ENCODE measurements around the gene PARD6A.

PARD6A gene

GRCh38 chr16:67697422-67698185 is 36.8 kb downstream of the PARD6A start:
- no peak for DNase-seq (ENCODE audit: low spot score)
- no peak overlapping the region for H3K27ac ChIP-seq
- TF ChIP-seq, protein P1, sequence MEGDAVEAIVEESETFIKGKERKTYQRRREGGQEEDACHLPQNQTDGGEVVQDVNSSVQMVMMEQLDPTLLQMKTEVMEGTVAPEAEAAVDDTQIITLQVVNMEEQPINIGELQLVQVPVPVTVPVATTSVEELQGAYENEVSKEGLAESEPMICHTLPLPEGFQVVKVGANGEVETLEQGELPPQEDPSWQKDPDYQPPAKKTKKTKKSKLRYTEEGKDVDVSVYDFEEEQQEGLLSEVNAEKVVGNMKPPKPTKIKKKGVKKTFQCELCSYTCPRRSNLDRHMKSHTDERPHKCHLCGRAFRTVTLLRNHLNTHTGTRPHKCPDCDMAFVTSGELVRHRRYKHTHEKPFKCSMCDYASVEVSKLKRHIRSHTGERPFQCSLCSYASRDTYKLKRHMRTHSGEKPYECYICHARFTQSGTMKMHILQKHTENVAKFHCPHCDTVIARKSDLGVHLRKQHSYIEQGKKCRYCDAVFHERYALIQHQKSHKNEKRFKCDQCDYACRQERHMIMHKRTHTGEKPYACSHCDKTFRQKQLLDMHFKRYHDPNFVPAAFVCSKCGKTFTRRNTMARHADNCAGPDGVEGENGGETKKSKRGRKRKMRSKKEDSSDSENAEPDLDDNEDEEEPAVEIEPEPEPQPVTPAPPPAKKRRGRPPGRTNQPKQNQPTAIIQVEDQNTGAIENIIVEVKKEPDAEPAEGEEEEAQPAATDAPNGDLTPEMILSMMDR (conservative IDR thresholded peaks at IDR 0.05; ENCODE audit: low read depth) = no peak
- ChIA-PET POLR2A (ENCODE audit: low non-redundant PET) (no interaction called here), CTCF (no interaction called here)

- ChIA-PET CTCF (no interaction called here), POLR2A (ENCODE audit: low non-redundant PET) (no interaction called here)
- DNase-seq (ENCODE audit: low spot score) = no peak
These were observed 38.5 kb downstream of the PARD6A start for GRCh38 chr16:67699265-67699664.

GRCh38 chr16:67701420-67701819 is 40.7 kb downstream of the PARD6A start:
- H3K27ac ChIP-seq = no peak overlapping the region
- DNase-seq (ENCODE audit: low spot score) = no peak
- ChIA-PET POLR2A (ENCODE audit: low non-redundant PET) (no interaction called here), CTCF (interaction anchor here (0.6 to 1.0 kb wide), 2 partner anchors 98 to 115 kb away, joined by 5 to 7 read pairs; no protein-coding TSS in a partner anchor)
- TF ChIP-seq, protein P1 (conservative IDR thresholded peaks at IDR 0.05; ENCODE audit: low read depth) = no peak

More at GRCh38 chr16:67699265-67699664, 38.5 kb downstream of the PARD6A start:
- H3K27ac ChIP-seq = no peak overlapping the region
- TF ChIP-seq, protein P1 (conservative IDR thresholded peaks at IDR 0.05; ENCODE audit: low read depth) = no peak

DNA sequence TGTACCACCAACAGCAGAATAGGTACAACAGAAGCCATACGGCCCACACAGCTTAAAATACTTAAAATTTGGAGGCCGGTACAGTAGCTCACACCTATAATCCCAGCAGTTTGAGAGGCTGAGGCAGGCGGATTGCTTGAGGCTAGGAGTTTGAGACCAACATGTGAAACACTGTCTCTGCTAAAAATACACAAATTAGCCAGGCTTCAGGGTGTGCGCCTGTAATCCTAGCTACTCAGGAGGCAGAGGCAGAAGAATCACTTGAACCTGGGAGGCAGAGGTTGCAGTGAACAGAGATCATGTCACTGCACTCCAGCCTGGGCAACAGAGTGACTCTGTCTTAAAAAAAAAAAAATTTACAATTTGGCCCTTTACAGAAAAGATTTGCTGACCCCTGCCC is 41.4 kb downstream of the PARD6A start:
- CTCF ChIA-PET = interaction anchor here (0.6 to 1.0 kb wide), 4 partner anchors 98 to 435 kb away, joined by 3 to 7 read pairs (median 5); no protein-coding TSS in a partner anchor
- DNase-seq (ENCODE audit: low spot score) = no peak
- POLR2A ChIA-PET (ENCODE audit: low non-redundant PET) = no interaction called here
- TF ChIP-seq, protein P1 (conservative IDR thresholded peaks at IDR 0.05; ENCODE audit: low read depth) = no peak
- H3K27ac ChIP-seq = no peak overlapping the region

GRCh38 chr16:67703626-67704025 is 42.9 kb downstream of the PARD6A start:
- DNase-seq (ENCODE audit: low spot score) = no peak
- ChIA-PET CTCF (no interaction called here), POLR2A (ENCODE audit: low non-redundant PET) (no interaction called here)
- TF ChIP-seq, protein P1 (conservative IDR thresholded peaks at IDR 0.05; ENCODE audit: low read depth) = no peak
- no peak overlapping the region for H3K27ac ChIP-seq

- CTCF ChIA-PET = interaction anchor here (0.6 kb wide), 1 partner anchor 182 kb away, joined by 4 read pairs; no protein-coding TSS in a partner anchor
- TF ChIP-seq, protein P1 (conservative IDR thresholded peaks at IDR 0.05; ENCODE audit: low read depth) = no peak
- no peak overlapping the region for H3K27ac ChIP-seq
- POLR2A ChIA-PET (ENCODE audit: low non-redundant PET) = no interaction called here
- DNase-seq (ENCODE audit: low spot score) = no peak
These were observed 43.4 kb downstream of the PARD6A start for GRCh38 chr16:67704110-67704509.

Data from RWPE1 (cell line).